CD4-positive, alpha-beta T cell treated with Interleukin-17A for 4 hours (primary cell): ENCODE measurements around the gene HMX1.

Experiments
- DNase-seq: peaks from one replicate; pipeline ENCODE4 v3.0.0-alpha.2; 2020; ENCODE audit warnings: mixed read lengths

HMX1 gene

DNA sequence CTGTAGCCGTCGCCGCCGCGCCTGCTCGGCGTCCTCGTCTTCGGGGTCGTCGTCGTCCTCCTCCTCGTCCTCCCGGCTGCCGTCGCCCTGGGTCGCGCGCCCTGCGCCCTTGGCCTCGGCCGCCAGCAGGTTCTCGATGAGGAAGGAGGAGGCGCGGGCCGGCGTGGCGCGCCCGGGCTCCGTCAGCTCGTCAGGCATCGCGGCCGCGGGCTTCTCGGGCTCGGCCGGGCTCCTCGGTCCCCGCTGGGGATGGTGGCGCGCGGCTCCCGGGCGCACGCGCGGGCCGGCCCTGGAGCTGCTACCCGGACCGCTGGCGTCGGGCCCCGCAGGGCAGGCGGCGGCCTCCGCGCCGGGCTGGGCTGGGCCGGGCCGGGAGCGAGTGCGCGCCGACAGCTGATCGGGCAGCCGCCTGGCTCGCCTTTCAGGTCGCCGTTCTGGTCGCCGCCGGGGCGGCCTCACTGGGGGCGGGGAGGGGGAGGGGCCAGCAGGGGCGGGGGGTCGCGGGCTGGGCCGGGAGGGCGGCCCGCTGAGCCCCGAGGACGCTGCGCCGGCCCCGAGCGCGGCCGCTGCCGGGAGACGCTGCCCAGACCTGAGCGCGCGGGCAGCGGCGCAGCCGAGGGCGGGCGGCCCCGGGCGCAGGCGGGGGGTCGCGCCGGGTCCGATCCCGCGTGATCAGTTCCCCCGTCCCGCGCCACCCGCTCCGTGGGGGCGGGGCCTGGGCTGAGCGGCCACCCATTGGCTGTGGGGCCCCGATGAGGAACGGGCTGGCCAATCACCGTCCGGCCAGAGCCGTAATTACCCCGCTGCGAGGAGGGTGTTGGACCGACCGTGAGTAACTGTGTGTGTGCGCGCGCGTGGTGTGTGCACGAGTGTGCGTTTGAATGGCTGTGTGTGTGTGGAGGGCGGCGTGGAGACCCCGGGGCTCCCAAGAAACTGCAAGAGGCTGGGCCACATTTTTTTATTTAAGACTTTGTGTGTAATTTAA, at the start of gene HMX1:
TSS of gene HMX1 (minus strand) at position 423 of the 985 bp plus-strand sequence. CDS start at position 198, 225 bp downstream.
- DNase-seq, result no peak

DNA sequence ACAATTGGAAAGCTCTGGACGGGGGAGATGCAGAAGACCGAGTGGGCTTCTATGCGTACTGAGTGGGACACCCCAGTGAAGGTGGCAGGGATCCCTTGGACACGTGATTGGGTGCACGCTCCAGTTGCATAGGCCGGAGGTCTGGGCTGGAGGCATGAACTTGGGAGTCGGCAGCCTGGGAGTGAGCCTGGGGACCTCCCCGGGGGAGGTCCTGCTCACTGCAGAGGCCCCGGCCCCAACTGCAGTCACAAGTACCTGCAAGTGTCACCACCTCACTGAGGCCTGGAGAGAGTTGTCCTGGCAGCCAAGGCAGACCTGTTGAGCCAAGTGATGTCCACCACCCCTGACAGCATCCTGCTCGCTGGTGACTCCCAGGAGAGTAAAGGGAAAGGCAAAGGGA, 49.3 kb upstream of the HMX1 start:
- no peak for DNase-seq

DNA sequence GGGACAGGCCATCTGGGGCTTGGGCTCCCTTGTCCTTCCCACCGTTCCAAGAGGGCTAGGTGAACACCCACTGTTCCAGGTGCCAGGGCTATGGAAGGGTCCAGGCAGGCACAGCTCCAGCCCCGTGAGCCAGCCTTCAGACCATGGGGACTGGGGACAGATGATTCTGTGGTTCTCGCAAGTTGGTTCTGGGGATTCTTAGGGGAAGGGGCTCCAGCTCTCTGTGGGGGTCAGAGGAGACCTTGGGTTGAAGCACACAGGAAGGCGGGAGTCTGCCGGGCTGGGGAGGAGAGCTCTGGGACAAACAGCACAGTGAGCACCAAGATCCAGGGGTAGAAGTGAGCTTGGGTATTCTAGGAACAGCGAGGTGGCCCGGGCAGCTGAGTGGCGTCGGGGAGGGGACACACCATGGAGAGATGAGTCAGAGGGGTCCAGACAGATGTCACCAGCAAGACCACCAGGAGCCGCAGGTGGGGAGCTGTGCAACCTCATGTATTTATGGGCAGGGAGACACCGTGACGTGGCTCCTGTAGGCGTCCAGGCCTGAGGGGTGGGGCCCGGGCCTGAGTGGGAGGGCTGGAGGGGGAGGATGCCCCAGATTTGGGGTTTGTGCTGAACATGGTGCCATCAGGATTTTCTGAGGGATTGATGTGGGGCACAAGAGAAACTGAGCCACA, 48.8 kb upstream of the HMX1 start:
- DNase-seq, result no peak

DNA sequence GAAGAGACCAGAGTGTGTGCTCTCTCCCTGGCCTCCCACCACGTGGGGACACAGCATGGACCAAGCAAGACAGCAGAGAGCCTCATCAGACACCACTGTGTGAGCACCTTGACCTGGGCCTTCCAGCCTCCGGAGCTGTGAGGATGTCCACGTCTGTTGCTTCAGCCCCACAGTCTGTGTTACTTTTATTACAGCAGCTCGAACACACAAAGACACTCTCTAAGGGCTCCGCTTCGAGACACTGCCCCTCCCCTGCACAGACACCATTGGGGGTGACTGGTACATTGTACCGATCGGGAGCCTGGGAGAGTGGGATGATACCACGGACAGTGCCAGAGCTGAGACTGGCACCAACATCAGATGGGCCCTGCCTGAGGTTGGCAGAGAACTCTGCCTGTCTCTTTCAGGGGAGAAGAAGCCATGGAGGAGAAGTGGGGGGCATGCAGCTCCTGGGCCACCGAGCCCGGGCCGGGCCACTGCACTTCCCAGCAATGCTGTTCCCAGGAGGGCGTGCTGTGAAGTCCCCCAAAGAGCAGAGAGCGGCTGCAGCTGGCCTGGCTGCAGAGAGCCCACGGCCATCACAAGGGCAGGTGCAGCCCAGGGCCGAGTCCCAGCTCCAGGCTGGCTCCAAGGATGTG, 48.1 kb upstream of the HMX1 start:
- no peak for DNase-seq

DNA sequence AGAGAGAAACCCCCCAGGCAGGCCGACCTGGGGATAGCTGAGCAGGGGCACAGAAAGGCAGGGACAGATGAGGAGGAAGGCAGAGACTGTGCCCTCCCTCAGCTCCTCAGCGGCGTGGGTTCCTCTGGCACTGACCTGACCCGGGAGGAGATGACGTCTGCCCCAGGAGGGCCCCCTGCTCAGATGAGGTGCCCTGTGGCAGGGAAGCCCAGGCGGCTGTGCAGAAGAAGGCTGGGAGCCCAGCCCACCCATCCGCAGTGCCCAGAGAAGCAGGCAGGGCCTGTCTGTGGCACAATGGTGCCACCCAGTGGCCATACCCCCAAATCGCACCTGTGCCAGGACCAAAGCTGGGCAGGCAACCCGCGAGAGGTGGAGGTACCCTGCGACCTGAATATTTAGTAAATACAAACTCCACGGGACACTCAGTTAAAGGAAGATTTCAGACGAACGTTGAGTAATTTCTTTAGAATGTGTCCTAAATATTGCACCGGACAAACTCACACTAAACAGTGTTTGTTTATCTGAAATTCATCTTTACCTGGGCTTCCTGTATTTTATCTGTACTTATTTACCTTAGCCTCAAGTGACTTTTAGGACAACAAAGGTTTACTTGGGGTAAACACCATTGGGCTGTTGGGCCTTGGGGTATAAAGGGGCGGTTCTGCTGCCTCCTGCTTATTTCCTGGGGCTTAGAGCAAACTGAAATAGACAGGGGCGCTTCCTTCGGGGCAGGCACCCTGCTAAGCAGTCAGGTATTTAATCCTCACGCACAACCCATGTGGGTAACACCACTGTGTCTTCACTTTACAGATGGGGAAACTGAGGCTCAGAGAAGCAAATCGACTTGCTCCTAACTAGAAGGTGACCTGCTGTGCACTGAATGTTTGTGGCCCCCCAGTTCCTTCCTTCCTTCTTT, 46.5 kb upstream of the HMX1 start:
- DNase-seq, result peak; percentile 55

DNA sequence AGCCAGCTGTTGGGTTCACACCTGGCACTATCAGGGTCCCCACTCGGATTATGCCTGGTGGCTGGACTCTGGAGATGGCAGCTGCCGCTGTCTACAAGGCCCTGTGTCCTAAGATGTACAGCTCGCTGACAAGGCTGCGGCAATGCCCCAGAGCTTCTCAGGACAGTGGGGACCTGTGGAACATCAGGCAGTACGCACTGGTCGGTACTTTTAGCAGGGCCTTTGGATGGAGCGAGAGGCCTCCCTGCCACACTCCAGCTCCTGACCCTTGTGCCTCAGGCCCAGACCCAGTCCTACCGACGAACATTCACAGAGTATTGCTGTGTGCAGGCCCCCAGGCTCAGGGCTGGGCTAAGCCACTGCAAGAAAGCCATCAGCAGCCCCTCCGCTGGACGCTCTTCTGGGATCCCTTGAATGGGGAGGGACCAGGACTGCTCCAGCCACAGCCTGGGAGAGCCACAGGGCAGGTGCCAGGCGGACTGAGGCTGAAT, 45.7 kb upstream of the HMX1 start:
- no peak for DNase-seq

DNA sequence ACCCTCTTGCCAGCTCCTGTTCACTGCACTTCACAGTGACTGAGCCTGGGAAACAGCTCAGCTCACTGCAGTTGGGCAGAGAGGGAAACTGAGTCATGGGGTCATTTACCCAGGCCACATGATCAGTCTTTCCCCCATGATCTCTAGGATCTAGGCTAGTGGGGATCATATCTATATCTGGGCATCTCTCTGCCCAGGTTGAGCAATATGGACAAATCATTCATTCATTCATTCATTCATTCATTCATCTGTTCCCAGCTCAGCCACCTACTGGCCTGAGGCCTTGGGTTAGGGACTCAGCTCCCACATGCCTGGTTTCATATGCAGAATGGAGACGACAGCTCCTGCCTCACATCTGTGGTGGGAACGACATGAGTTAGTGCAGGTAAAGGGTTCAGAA, 45.3 kb upstream of the HMX1 start:
- no peak for DNase-seq

DNA sequence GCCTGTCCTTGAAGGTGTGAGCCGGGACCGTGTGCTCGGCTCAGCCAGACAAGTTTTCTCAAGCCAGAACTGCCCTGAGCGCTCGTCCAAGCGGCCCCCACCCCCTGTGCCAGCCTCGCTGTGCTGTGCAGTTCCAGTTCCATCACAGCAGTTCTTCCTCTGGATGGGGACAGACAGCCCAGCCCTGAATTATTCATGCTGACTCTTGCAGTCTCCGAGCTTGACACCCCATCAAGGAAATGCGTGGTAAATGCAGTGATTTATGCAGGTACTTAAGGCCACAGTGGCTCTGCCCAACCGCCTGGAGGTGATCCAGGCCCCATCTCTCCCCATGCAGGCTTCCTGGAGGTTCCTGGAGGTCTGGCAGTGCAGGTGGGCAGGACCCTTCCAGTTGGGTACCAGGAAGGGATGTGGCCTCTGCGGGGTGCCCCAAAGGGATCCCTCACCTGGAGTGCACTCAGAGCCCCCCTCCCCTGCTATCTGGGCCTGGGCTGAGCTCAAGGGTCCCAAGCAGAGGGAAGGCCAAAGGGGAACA, 44.8 kb upstream of the HMX1 start:
- no peak for DNase-seq

DNA sequence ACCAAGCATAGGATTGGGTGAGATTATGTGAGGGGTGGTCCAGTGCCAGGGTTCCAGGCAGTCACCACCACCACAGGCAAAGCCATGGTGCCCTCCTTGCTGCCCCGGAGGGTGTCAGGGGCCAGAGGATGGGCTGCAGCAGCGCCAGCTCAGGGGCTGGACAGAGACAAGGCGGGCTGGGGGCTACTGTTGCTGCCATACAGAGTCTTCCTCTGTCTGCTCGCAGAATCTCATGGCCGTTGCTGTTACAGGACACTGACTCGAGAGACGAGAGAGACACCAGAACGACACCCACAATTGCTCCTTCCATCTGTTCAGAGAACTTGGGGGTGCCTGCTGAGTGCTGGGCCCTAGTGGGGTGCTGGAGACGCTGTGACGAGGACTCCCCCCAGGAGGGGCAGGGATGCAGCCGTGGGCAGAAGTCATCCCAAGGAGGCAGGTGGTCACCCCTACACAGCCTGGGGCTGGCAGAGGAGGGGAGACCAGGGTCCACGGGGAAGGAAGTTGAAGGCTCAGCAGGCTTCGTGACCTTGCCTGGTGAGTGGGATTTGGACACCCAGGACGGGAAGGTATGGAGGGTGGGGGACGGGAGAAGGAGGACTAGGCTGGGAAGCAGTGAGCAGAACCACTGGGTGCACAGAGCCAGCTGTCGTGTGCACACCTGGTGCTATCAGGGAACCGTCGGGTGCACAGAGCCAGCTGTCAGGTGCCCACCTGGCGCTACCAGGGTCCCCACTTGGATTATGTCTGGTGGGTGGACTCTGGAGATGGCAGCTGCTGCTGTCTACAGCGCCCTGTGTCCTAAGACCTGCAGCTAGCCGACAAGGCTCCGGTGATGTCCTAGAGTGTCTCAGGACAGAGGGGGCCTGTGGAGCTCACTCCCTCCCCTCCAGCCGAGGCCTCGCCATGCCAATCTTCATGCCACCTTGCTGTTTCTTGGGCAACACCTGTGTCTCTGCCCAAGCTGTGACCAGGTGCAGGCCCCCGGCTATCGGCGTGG, 43.9 kb upstream of the HMX1 start:
- DNase-seq, result no peak

DNA sequence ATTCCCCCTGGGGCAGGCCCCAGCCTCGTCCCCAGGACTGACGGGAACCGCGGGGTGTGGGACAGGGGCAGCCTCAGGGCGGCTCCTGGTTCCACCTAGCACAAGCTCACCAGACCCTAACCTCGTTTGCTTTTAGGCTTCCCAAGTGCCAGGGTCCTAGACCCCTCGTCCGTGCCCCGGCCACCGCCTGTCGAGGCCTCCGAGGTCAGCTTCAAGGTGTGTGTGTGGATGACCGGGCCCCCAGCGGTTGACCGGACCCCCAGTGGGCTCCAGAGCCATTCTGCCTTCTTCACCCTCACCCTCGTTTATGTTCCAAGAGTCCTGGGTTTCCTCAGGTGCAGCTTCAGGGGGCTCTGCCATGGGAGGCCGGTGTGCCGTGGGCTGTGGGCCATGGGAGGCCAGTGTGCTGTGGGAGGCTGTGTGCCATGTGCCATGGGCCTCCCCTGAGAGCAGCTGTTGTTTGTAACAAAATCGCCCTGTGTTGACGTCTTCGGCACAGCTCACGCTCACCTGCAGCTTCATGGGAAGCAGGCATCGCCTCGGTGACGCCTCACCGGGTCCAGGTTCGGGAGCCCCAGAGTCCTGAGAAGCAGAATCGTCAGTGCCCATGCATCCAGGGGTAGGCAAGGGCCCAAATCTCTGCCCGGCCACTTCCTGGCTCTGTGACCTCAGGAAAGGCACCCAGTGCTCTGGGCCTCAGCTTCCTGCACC, 43.0 kb upstream of the HMX1 start:
- no peak for DNase-seq

DNA sequence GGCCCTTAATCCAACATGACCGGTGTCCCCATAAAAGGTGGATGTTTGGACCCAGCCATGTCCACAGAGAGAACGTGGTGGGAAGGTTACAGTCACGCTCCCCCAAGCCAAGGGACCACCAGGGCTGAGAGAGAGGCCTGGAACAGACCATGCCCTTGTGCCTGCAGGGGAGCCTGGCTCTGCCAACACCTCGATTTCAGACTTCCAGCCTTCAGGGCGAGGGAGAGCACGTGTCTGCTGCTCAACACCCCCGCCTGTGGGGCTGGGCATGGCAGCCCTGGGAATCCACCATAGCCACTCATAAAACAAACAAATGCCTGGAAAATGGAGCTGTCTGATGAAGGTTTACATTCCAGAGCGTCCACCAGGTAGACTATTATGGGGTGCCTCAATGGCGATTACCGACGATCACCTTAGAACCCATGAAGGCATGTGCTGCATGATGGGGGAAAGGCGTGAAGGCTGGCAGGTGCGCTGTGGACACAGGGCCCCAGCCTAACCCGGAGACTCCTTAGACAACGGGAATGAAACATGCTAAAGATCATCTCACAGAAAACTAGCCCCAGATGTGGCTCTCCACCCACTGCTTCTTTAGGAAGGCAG, 42.3 kb upstream of the HMX1 start:
- no peak for DNase-seq

DNA sequence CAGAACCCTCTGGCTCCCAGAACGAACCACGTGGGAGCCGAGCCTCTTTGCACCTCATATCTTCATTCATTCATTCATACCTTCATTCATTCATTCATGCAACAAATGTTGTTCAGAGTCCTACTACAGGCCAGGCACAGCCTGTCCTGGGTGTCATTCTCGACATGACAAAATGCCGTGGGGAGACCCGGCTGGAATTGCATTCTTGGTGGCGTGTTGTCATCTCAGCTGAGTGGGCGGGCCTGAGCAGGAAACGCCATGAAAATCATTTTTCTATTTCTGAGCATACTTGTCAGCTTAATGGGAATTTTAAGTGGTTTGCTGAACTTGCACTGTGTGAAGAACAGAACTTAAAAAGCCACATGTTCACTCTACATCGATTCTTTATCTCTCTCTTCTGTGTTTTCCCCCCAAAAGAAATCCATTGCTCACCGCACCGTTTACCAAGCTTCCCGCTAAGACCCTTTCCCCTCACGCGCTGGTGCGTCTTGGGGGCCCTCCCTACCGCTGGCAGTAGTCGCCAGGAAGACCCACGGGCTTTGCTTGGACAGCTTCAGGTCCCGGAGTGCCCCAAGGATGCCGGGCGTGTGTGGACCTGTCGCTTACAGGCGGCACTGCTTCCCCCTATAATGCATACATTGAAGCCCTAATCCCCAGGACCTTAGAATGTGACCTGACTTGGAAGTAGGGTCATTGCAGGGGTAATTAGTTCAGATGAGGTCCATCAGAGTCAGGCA, 41.6 kb upstream of the HMX1 start:
- DNase-seq, result no peak

DNA sequence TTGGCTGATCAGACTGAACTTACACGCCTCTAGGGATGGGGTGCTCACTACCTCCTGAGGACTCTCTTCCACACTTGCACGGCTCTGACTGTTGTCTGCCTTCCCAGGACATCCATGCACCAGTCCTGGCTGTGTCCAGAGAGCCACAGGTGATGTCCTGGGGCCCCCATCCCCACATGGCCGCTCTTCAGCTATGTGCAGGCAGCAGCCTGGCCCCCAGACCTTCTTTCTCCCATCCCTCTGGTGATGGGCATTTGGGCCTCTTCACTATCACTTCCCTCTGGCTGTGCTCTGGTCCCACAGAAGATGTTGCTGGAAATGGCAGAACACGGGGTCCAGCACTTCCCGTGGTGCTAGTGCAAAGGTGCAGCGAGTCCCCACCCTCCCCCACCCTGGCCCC, 40.9 kb upstream of the HMX1 start:
- DNase-seq, result no peak

DNA sequence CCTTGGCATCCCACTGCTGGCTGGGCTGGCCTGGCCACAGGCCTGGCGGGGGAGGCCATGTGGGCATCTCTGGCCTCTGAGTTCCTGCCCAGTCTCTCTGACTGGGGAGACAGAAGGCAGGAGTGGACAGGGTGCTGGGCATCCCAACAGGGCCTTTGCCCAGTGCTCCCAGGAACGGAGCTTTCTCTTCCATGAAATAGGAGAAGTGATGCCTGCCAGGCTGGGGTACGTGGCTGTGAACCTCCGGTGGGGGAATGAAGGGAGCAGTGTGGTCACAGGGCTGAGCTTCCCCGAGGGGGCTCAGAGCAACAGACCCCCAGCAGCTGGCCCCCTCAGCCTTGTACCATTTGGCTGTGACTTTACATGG, 40.4 kb upstream of the HMX1 start:
- DNase-seq, result no peak

DNA sequence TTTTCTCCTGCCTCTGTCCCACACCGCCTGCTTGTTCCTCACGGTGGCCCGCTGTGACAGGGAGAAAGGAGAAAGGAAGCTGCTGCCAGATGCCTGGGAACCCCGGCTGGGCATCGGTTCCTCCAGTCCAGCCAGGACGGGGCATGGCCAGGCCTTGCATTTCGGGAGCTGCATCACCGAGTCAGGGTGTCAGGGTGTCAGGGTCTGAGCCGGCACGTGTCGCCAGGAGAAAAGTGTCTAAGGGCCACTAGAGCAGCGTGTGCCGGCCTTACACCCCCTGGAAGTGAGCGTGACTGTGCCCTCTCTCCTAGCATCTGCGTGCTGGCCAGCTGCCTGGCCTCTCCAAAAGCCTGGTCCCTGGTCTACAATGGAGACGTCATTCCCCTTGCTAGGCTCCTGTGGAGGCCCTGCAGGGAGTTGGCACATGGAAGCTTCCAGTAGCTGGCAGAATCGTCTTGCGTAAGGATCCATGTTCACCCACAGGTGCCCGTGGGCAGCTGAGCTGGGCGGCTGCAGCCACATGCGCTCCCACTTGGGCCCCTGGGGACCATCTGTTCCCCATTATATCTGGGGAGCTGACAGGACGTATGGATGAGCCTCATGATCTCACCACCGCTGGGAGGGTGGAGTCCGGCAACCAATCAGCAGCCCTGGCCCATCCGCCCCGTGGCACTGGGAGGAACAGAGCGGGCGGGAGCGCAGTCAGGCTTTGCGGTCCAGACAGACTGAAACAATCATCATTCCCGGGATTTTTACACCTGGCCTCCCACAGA, 39.9 kb upstream of the HMX1 start:
- DNase-seq, result no peak

DNA sequence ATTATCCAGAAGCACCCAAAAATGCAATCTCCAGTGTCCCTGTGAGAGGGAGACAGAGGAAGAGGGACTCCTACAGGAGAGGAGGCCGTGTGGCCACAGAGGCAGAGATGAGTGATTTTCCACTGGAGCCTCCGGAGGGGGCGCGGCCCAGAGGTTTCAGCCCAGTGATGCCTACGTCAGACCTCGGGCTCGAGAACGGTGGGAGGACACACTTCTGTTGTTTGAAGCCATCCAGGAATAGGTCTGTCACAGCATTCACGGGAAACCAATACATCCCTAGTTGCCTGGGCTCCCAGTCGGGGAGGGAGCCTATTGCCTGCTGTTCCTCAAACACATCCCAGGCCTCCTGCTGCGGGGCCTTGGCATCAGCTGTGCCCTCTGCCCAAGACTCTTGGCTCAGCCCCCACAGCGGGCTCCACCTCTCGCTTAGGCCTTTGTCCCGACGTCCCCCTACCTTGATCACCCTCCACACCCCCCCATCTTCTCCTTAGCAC, 39.2 kb upstream of the HMX1 start:
- no peak for DNase-seq

DNA sequence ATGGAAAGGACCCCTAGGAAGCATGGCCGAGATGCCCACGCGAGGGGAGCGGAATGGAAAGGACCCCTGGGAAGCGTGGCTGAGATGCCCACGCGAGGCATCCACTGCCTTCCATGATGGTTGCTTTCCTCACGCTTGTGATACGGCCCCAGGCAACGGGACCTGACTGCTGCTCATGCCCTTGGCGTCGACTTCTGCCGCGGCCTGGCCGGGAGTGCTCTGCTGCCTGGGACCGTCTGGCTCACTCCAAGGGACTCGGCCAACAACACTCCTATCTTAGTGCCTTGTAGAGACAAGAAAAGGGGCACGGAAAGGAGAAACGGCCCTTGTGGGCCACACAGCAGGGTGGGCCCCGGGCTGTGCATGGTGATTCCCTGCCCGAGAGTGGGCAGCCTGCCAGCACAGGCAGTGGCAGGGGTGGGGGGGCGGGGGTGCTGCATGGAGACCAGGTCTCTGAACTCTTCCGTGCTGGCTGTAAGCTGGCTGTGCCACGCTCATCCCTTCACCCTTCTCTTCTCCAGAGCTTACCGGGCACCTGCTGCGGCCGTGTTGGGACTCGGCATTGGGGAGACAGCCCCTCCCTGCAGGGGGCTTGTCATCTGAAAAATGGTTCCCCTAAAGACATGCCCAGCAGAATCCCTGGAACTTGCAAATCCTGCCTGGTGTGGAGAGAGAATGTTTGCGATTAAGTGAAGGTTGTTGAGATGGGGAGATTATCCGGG, 38.6 kb upstream of the HMX1 start:
- DNase-seq, result no peak
